Activated CD4-positive, alpha-beta T cell treated with anti-CD3 and anti-CD28 coated beads for 4 hours (primary cell): ENCODE results near the gene GALNT13.

Source experiments
- DNase-seq, 2 donors: peaks; one replicate each; pipeline ENCODE4 v3.0.0-alpha.2; 2020

GALNT13 gene

DNA sequence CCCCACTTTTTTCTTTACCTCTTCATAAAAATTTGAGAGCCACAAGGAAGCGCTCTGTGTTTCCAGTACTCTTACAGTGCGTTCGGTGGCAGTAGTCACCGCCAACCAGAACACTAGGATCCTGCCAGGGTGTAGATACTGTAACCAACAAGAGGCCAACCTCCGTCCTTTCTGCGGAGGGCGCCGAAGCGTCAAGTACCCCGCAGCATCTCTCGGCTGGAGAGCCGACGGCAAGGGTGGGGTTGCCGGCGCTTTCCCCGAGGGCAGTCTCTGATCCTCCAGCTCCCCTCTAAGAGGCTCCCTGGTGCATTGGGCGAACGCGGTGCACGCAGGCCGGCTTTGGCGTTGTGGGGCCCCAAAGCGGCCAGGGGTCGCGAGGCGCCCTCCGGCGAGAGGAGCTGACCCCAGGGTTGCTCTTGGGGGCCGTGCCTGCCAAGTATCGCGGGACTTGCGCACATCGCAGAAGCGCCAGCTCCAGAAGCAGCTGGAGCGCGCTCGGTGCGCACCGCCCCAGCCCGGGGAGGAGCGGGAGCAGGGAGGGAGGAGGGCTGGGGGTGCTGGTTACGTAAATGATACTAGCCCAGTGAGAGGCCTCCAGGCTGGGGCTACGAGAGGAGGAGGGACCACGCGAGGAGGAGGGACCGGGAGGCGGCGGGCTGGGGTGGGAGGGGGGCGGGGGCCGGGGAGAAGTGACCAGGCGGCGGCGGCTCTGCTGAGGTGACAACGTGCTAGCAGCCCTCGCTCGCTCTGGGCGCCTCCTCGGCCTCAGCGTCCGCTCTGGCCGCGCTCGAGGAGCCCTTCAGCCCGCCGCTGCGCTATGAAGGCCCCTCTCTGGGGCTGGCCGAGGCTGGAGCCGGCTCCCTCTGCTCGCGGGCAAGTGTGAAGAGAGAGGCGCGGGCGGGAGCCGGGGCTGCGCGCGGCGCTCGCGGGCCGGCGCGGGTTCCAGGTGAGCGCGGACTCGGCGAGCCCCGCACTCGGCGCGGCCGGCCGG lies at the start of gene GALNT13:
Gene GALNT13 (plus strand): TSS at position 692 of the 991 bp plus-strand sequence.
- DNase-seq, result no peak

DNA sequence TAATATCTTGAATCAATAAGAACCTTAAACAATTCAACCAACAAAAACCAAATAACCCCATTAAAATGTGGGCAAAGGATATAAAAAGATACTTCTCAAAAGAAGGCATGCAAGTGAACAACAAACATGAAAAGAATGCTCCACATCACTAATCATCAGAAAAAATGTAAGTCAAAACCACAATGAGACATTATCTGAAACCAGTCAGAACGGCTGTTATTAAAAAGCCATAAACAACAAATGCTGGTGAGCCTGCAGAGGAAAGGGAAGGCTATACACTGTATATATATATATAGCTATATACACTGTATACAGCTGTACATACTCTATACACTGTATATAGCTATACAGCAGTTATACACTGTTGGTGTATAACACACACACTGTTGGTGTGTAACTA lies 47.8 kb upstream of the GALNT13 start:
- no peak for DNase-seq

DNA sequence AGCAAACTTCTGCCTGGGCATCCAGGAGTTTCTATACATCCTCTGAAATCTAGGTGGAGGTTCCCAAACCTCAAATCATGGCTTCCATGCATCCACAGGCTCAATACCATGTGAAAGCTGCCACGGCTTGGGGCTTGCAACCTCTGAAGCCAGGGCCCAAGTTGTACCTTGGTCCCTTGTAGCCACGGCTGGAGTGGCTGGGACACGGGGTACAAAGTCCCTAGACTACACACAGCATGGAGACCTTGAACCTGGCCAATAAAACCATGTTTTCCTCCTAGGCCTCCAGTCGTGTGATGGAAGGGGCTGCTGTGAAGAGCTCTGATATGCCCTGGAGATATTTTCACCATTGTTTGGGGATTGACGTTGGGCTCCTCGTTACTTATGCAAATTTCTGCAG lies 43.4 kb upstream of the GALNT13 start:
- no peak for DNase-seq

DNA sequence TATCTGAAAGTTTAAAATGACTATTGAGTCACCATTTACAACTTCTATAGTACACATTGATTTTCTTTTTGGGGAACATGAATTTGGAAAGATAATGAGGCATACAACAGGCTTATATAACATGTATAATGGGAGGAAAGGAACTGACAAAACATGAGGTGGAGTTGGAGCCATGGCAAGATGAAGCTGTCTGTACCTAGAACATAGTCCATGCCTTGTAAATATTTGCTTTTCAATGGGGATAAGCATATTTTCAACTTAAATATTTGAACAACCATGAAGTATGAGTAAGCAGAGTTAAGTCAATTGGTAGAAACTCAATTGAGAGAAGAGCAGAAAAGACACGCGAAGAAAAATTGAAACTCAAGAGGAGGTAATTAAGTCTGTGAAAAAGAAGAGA lies 37.1 kb upstream of the GALNT13 start:
- no peak for DNase-seq

DNA sequence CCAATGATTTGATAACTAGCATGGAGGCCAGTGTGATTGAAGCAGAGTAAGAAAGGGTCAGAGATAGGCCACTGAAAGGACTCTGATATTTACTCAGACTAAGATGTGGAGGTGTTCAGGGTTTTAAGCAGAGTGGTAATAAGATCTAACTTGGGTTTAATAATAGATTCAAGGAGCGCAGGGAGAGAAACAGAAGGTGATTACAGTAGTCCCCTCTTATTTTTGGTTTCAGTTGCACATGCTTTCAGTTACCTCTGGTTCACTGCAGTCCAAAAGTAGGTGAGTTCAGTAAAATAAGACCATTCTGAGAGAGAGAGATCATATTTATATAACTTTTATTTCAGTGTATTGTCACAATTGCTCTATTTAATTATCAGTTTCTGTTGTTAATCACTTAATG lies 13.5 kb upstream of the GALNT13 start:
- no peak for DNase-seq

DNA sequence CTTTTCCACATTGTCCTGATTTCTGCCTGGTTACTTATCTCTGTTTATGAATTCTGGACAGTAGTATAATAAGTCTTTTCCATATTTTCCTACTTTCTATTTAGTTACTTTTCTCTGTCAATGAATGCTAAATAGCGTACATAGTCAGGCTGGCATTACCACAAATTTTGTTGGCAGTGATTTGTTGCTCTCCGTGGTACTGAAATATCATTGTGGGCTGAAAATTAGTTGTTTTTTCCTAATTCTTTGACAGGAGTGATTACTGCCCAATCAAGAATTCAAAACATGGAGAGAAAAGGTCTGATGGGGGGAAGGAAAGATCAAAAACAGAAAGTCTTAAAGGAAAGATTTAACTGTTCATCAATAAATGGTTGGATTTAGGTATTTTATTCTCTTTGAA lies 7.7 kb upstream of the GALNT13 start:
- DNase-seq, result no peak

DNA sequence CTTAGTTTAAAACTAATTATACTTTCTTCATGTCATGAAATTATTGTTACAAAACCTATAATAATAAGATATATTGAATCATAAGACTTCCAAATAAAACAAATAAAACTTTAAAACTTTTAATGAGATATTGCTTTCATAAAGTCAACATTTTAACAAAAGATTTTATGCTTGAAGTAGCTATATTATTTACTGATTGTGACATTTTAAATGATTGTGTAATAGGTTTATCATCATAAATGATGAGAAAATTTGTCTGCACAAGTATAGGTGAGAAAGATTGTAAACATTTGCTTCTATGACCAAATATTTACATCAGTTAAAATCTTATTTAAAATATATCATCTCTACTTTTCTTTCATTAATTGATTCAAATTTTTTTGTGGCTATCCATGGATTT lies 5.1 kb upstream of the GALNT13 start:
- no peak for DNase-seq

DNA sequence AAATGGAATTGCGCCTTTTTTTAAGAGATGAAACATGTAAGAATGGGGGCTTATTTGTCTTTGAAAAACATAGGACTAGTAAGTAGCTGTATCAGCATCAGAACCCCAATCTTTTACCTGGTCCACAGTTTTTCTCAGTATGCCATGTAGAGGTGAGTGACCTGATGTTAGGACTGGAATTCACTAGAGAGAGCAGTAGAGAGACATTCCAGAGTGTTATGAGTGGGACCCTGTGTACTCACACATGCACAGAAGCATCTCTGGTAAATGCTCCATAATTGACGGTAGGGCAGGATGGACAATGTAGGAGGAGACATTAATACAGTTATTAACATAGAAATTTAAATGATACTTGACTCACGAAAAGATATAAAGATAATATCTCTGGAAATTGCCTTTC lies 1.4 kb upstream of the GALNT13 start:
- no peak for DNase-seq

DNA sequence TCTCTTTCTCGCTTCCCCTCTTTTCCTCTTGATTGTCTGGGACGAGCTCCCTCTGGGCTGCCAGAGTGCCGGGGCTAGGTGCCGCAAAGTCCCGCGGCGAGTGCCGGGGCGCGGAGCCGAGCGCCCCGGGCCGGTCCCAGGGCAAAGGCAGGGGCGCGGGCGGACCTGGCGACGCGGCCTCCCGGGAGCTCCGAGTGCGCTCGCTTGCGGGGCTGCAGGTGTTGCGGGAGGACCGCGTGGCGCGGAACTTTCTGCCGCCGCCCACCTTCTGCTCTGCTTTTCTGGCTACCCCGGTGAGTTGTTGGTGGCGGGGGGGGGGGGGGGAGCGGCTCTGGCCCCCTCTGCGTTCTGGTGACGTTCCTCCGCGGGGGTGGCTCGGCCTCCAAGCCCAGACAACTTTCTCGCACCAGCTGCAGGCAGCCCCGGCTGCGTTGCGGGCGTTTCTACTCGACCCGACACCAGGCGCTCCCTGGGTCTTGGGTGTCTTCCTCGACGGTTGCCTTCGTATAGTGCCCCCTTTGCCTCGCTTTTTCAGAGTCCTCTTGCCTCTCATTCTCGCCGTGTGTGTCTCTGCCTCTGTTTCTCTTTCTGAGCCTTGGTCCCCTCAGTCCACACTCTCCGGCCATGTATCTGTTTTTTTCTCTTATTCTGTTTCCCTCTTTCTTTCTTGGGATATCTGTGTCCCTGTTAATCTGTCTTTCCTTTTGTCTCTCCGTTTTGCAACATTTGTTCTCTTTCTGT lies 759 bp downstream of the GALNT13 start:
- DNase-seq, result no peak

DNA sequence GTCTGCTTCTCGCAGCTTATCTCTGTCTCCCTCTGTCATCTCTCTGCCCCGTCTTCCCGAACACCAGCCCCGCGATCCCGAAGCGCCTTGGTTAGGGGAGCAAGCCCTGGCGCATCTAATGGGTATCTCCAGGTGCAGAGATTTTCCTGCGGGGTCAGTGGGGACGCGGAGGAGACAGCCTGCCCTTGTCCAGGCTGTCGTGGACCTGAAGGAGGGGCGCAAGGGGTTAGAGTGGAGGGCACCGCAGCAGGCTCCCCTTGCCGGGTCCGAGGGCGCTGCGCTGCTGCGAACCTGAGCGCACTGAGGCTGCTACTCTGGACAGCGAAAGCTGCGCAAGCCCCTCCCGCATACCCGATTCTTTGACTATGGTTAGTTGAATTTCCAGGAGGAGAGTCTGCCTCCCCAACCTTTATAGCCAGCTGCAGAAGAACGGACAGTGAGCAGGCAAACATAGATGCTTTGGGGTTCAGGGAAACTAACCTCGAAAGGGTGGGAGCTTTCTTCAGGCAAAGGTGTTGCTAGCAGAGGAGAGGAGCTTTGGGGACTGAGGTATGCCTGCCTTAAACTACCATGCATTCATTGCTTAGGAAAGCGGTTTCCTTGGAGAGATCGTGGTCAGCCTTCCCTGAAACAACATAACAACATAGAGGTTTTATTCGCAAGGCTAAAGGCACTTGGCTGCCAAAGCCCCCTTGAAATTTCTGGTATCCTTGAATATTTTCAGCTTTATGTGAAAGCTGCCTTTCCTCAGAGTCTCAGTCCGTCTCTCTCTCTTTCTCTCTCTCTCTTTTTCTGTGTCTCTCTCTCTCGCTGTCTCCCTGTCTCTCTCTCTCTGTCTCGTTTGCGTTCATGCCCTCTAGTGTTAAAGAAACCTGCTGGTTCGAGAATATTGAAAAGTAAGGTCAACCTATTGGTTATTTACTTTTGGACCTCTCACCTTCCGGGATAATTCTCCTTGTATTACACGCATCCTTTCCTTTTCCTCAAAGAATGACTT lies 1.6 kb downstream of the GALNT13 start:
- no peak for DNase-seq

DNA sequence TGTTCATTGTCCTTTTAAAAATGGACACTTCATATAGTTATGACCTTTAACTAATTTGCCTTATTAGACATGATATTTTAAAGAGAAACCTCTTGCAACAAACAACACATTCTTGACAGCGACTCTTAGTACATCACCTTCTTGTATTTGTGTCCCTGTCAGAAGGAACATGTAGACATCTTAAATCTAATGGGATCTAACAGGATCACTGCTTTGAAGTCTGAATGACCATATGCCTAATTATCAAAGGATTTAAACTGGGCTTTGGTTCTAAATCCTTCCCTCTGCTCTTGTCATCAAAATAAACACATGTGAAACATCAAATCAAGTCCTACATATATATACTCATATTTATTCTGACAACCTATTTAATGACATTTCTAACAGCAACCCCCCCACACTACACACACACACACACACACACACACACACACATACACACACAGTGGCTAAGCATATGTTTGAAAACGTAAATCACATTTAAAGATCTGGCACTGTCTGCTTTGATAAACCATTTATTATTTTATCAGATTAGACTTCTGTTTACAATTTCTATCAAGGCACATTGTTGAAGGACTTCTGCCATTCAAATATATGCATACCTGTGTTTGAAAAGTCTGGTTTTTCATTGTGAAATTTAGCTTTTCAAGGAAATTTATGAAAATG lies 4.2 kb downstream of the GALNT13 start:
- no peak for DNase-seq

DNA sequence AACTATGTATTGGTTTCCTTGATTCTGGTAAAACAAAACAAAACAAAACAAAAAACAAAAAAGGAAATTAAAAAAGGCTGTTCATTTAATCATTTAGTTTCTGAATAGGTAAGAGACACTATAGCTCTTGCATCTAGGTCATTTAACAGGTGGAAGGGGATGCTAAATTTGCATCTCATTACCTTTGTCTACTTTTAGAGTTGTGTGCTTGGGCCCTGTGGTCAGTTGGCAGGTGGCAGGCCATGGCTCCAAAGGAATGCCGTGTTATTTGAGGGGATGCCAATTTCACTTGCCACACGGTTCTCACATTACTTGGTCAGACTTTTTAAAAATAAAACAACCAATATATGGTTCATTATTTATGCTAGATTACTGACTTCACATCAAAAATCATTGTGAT lies 9.2 kb downstream of the GALNT13 start:
- DNase-seq, result no peak

DNA sequence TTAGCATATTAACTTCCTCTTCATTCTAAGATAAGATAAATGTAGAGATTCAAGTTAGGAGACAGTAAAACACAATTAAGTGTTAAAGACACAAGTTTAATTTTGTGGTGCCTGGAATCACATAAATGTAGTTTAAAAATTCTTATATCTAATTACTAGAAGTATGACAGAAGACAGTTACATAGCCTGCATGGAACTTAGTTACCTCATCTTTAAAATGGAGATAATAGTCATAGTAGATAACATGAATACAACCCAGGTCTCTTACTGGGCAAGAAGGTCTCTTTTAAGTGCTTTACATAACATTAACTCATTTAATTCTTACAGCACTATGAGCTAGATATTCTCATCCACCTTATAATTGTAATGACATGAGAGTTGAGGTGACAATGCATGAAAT lies 15.1 kb downstream of the GALNT13 start:
- no peak for DNase-seq

DNA sequence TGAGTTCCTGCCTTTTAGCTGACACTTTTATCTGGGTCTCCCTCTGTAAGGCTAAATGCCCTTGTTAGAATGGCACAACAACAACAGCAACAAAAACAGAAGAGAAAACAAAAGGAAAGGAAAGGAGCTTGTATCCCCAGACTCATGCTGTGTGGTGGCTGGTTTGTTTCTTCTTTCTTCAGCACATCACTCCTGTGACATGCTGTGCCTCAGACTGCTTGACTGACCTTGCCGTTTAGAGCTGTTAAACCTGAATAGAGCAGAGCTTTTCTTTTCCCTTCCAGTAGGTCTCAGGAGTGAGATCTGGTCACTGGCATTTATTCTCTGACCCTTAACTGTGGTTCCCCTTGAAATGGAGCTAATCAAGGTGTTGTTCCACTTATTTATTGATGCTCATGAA lies 18.9 kb downstream of the GALNT13 start:
- no peak for DNase-seq

DNA sequence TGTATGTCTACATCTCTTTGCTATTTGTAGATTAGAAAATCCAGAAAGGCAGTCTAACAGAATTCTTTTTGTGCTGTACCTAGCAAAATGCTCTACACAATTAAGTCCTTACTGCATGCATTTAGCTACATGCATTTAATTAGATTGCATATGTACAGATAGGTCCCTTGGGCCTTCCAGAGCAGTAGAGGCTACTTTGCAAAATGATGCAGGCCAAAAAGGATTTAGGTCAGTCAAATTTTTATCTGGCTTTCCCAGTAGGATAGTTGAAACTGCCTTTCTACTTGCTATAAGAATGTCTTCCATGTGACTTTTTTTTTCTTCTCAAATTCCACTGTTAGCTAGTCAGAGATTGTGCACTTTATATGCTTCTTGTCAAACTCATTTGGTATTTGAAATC lies 19.3 kb downstream of the GALNT13 start:
- no peak for DNase-seq

DNA sequence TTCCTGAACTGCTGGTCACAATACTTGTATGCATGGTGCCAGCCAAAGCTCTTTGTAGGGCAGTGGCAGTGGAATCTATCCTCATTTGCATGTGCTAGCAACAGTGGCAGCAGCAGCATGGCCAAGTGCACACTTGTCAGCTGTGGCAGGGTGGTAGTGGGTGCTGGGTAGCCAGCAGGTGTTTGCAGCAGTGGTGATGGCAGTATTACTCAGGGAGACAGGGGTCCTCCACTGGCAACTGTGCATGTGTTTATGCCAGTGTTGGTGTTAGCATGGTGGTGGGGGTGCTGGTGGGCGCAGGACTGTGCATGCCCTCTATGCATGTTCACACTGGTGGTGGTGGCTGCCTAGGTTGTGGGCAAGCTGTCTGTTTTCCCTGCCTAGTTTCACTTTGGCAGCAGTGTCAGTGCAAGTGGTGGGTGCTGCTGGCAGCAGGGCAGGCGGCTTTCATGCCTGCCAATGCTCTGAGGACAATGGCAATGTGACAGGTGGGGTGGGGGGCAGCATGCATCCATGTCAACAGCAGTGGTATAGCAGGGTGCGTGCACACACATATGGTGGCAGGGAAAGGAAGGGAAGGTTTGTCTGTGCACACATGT lies 41.2 kb downstream of the GALNT13 start:
- DNase-seq, result no peak

DNA sequence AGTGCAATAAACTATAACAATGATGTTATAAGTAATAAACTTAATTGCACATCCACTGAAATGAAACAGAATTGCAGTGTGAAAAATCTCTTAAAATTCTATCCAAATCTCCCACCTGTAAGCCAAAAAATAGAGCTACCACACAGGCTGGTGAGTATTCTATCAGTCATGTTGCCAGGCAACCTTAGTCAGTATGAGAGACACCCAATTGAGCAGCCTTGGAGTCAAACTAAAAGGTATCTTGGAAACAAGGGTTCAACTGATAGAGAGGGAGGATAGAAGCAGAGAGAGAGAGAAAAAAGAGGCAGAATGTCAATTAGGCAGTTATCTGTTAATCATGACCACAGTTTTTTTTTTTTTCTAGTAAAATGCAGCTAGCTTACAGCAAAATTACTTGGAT lies 45.8 kb downstream of the GALNT13 start:
- DNase-seq, result no peak

DNA sequence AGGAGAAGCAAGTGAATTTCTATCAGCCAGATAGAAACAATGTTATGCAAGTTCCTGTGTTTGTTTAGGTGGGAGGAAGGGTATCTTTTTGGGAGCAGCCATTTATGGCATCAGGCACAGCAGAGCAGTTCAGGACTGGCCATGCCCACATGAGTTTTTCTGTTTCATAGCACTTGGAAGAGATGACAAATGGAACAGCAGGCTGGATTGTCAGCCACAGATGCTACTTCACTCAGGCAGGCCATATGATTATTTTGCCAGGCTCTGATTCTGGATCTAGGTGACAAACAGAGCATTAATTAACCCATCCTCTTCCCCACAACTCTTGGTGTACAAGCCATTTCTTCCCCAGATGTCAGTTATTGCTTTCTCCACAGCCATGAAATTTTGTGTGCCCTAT lies 63.8 kb downstream of the GALNT13 start:
- DNase-seq, result no peak

DNA sequence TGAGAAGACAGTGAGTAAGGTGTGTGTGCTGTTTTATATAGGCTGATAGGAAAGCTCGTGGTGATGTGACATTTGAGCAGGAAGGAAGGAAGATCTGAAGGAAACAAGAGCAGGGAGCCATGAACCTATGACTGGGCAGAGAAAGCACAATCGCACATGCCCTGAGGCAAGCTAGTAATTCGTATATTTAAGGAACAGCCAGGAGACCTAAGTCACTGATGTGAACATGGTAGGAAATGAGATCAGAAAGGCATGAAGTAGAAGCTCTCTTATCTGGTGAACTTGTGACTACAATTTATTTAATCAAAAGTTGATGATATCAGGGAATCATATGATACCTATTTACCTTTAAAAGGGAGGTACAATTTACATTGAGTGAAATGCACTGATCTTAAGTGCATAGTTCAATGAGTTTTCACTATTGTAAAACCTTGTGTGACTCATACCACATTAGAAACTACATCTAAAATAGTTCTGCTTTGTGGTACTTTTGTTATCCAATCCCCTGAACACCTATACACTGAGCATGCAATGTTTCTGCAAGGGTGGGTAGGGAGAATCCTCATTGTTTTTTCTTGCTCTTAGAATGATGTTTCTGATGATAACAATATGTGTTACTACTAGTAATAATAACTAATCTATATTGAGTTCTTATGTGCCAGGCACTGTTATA lies 67.5 kb downstream of the GALNT13 start:
- no peak for DNase-seq

DNA sequence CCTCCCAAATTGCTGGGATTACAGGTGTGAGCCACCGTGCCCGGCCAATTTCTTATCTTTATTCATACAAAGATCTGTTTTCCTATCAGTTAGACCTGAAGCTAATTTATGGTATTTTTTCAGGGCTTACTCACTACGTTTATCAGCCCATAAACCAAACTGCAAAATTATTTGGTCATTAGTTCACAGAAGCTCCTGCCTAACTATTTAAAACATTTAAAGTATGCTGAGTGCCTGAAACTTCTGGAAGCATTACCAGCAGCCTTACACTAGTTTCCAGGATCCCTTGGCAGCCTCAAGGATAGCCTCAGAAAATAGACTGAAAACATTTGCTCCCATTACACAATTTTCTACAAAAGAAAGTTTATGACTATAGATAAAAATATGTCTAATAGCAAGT lies 68.8 kb downstream of the GALNT13 start:
- DNase-seq, result no peak

DNA sequence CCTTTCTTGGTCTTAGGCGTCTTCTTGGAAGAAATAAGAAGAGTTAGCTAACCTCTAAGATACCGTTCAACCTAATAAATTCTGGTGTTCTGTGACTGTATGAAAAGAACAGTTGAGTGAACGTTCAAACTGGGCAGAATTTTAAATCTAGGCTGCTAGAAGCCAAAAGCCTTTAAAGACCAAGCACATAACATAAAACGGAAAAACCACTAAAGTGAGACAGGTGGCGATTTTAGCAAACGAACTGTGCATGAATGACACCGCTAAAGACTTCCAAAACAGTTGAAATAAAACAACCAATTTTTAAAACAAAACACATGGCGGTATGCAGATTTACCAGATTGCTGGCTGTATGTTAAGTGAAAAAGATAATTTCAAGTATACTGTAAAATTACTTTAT lies 73.1 kb downstream of the GALNT13 start:
- DNase-seq, result no peak
